Measurements from ENCODE around the gene MAVS. TPM values are rescaled to one million over a fixed set of nuclear protein-coding genes. Genes with fewer than 3 reads are reported as not detected.

Gene MAVS
- total RNA-seq, 1 experiment from 2014 or later = 24.2 TPM

DNA sequence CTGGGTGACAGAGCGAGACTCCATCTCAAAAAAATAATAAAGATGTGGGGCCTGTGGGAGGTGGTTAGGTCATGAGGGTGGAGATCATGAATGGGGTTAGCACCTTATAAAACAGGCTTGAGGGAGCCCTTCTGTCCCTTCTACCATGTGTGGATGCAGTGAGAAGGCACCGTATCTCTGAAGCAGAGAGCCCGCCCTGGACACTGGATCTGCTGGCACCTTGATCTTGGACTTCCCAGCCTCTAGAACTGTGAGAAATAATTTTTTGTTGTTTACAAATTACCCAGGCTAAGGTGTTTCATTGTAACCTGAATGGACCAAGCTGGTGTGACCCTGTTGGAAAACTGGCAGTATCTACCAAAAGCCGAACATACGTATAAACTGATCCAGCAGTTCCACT, 26.9 kb downstream of the MAVS start:
- no peak overlapping the region for H2AK5ac ChIP-seq (ENCODE audit: insufficient read length, low read length)
- no peaks in the 10 kb centered on the region for H3K79me2 ChIP-seq (ENCODE audit: insufficient read depth, low read length)
- H3K23me2 ChIP-seq (ENCODE audit: insufficient read length, low read depth, low read length, poor library complexity, severe bottlenecking) = no peaks in the 10 kb centered on the region
- no peak overlapping the region for H3K27ac ChIP-seq (ENCODE audit: insufficient read length, low read depth, low read length)
- H3K18ac ChIP-seq (ENCODE audit: insufficient read length, low read depth, low read length) = no peak overlapping the region
- H3K79me1 ChIP-seq (ENCODE audit: insufficient read depth, low read depth, low read length, poor library complexity, severe bottlenecking) = no peaks in the 10 kb centered on the region
- H2BK15ac ChIP-seq (ENCODE audit: low read depth, low read length) = no peak overlapping the region
- no peaks in the 10 kb centered on the region; the same call in 1 of the 2 replicates for H3K4me1 ChIP-seq (ENCODE audit: insufficient read depth, low read length)
- H3K4me1 Mint-ChIP-seq = peaks cover 5% of the 10 kb centered on the region in 2 experiments; a peak in 3 of 4 replicates
- DNase-seq = no peak
- H3K9me3 ChIP-seq (ENCODE audit: control insufficient read depth, low read depth, low read length) = no peaks in the 10 kb centered on the region
- no peak overlapping the region for H4K91ac ChIP-seq (ENCODE audit: insufficient read length, low read depth, low read length)
- no peak overlapping the region for H2BK12ac ChIP-seq (ENCODE audit: insufficient read length, low read depth, low read length)
- H3K9ac ChIP-seq (ENCODE audit: extremely low read depth, insufficient read length, low read length) = no peak overlapping the region
- H4K8ac ChIP-seq (replicated peaks; ENCODE audit: insufficient read length, low read depth, low read length) = no peak overlapping the region
- no peak overlapping the region for H4K5ac ChIP-seq (ENCODE audit: insufficient read length, low read depth, low read length)
- peaks cover 6 to 20% (median 19%) of the 10 kb centered on the region in 3 experiments; a peak in 6 of 7 replicates for H3K36me3 Mint-ChIP-seq (ENCODE audit: insufficient read depth in 1 of 3, low read depth in 3 of 3)
- H3K27me3 Mint-ChIP-seq (ENCODE audit: low read depth) = peaks cover 1% of the 10 kb centered on the region; the same call in 1 of the 2 replicates
- no CpG with 5 or more reads among the region's 5 CpGs for WGBS (ENCODE audit: extremely low coverage, insufficient read length, low lambda C conversion rate)
- H3K4me2 ChIP-seq (ENCODE audit: insufficient read depth, insufficient read length, low read length) = no peak overlapping the region
- no peak overlapping the region for H3K56ac ChIP-seq (ENCODE audit: insufficient read length, low read depth, low read length)
- no peaks in the 10 kb centered on the region for H3K27me3 ChIP-seq (ENCODE audit: insufficient read depth, low read length)
- H3K4me3 Mint-ChIP-seq = no peak overlapping the region
- H4K20me1 ChIP-seq (ENCODE audit: control insufficient read depth, insufficient read depth, insufficient read length) = no peaks in the 10 kb centered on the region
- H2AFZ ChIP-seq (ENCODE audit: low read length) = no peak overlapping the region
- H3K9me3 Mint-ChIP-seq = no peaks in the 10 kb centered on the region
- H3K23ac ChIP-seq (ENCODE audit: insufficient read length, low read depth, low read length) = no peak overlapping the region
- H3K14ac ChIP-seq (ENCODE audit: insufficient read depth, low read length) = no peak overlapping the region
- no peak overlapping the region for H2BK120ac ChIP-seq (ENCODE audit: low read depth, low read length, poor library complexity, severe bottlenecking)
- H2BK5ac ChIP-seq (ENCODE audit: insufficient read length, low read length) = no peak overlapping the region
- TF ChIP-seq, protein P1, sequence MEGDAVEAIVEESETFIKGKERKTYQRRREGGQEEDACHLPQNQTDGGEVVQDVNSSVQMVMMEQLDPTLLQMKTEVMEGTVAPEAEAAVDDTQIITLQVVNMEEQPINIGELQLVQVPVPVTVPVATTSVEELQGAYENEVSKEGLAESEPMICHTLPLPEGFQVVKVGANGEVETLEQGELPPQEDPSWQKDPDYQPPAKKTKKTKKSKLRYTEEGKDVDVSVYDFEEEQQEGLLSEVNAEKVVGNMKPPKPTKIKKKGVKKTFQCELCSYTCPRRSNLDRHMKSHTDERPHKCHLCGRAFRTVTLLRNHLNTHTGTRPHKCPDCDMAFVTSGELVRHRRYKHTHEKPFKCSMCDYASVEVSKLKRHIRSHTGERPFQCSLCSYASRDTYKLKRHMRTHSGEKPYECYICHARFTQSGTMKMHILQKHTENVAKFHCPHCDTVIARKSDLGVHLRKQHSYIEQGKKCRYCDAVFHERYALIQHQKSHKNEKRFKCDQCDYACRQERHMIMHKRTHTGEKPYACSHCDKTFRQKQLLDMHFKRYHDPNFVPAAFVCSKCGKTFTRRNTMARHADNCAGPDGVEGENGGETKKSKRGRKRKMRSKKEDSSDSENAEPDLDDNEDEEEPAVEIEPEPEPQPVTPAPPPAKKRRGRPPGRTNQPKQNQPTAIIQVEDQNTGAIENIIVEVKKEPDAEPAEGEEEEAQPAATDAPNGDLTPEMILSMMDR (conservative IDR thresholded peaks at IDR 0.05) = no peak
- H3T11ph ChIP-seq (ENCODE audit: low read length) = no peak overlapping the region
- no peak overlapping the region for H2BK20ac ChIP-seq (ENCODE audit: low read depth, low read length, poor library complexity, severe bottlenecking)
- H3K27ac Mint-ChIP-seq = no peak overlapping the region
- no peak overlapping the region for H3K4ac ChIP-seq (ENCODE audit: low read depth, low read length)
